Endothelial cell (in vitro differentiated cells): ENCODE results near the gene NOTCH2. TPM values are rescaled to one million over a fixed set of nuclear protein-coding genes. Genes with fewer than 3 reads are reported as not detected.
A peak's percentile ranks its signal among the peaks of the same experiment; 100 is the strongest.
"Not testable (repeated sequence)": the region's sequence is repeated elsewhere in the genome, so short reads cannot be mapped to it uniquely, and the experiment has no call there.

Experiments
- DNase-seq: peaks from one replicate; pipeline ENCODE4 v3.0.0; 2021; ENCODE audit warnings: low spot score
- H3K27ac Mint-ChIP-seq: one replicate; pipeline ENCODE4 v1.8.0; 2021; ENCODE audit warnings: mixed read lengths, inconsistent platforms; ENCODE audit not compliant: unreplicated experiment
- H3K27me3 Mint-ChIP-seq: one replicate; pipeline ENCODE4 v1.8.0; 2021; ENCODE audit warnings: mild to moderate bottlenecking, moderate library complexity, mixed read lengths, inconsistent platforms; ENCODE audit not compliant: unreplicated experiment
- H3K36me3 Mint-ChIP-seq: one replicate; pipeline ENCODE4 v1.8.0; 2021; ENCODE audit warnings: mild to moderate bottlenecking, low read depth, mixed read lengths, inconsistent platforms; ENCODE audit not compliant: unreplicated experiment
- H3K4me1 Mint-ChIP-seq: one replicate; pipeline ENCODE4 v1.8.0; 2021; ENCODE audit warnings: mild to moderate bottlenecking, mixed read lengths, inconsistent platforms; ENCODE audit not compliant: unreplicated experiment
- H3K4me3 Mint-ChIP-seq: one replicate; pipeline ENCODE4 v1.8.0; 2021; ENCODE audit warnings: mild to moderate bottlenecking, mixed read lengths, inconsistent platforms; ENCODE audit not compliant: unreplicated experiment
- H3K9me3 Mint-ChIP-seq: one replicate; pipeline ENCODE4 v1.8.0; 2021; ENCODE audit warnings: mixed read lengths, inconsistent platforms; ENCODE audit not compliant: unreplicated experiment
- long read RNA-seq: library from polyadenylated mRNA; unstranded; transcript quantifications from one replicate; pipeline ENCODE4 v2.0.0, GENCODE V29; 2020; ENCODE audit not compliant: unreplicated experiment
- total RNA-seq: library from RNA; stranded (reverse); fragmentation: NEBNext Ultra II Directional; extraction: Animal tissue kit (Norgen Biotek cat#: 25700); gene quantifications from one replicate; pipeline ENCODE4 v1.2.1, GENCODE V29; 2021; ENCODE audit not compliant: unreplicated experiment

Gene NOTCH2
- total RNA-seq: 29.7 TPM
- long read RNA-seq, partial matches to known transcripts: 1 of 1 reads
- long read RNA-seq, other reads (novel, unspliced or antisense): 0 of 1 reads

GRCh38 chr1:120069067-120069919, at the start of gene NOTCH2:
NOTCH2 (minus strand) TSS chr1:120069662; CDS start chr1:120069406, 256 bp downstream.
- not testable (repeated sequence) for H3K4me3 Mint-ChIP-seq, H3K27me3 Mint-ChIP-seq, H3K4me1 Mint-ChIP-seq, H3K9me3 Mint-ChIP-seq, H3K36me3 Mint-ChIP-seq, H3K27ac Mint-ChIP-seq
- DNase-seq: peak; percentile 35

DNA sequence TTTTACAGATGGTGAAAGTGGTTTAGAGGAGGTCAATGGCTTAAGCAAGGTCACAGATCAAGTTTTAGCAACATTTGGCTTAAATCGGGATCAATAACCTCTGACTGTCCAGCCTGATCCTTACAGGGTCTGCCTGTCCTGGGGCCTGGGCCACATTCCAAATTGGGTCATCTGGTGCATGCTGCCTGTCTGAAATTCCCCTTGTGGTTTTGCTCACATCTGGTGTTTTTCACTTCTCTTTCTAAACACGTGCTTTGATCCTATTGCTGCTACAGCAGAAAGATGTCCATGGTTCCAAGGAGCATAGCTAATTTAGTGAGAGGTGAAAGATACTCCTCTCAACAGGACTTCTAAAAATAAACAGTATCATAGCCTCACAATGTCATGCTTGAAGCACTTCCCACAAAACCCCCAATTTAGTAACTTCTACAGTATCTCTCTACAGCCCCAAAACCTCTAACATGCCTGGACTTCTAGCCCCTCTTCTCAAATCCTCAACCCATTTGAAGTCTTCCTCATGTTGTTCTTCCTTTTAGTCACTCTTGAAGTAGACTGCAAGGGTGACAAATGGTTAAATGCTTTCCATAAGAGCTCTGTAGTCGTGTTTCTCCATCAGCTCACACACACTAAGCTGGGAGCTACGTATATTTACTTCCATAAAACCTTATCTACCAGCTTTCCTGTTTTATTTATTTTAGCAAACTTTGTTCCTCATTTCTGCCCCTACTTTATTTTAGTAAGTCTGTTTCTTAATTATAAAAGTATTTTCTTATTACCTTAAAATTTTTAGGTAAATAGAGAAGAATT, 48.1 kb upstream of the NOTCH2 start:
- not testable (repeated sequence) for H3K27ac Mint-ChIP-seq, H3K9me3 Mint-ChIP-seq, H3K27me3 Mint-ChIP-seq, H3K4me1 Mint-ChIP-seq, H3K4me3 Mint-ChIP-seq, DNase-seq, H3K36me3 Mint-ChIP-seq

DNA sequence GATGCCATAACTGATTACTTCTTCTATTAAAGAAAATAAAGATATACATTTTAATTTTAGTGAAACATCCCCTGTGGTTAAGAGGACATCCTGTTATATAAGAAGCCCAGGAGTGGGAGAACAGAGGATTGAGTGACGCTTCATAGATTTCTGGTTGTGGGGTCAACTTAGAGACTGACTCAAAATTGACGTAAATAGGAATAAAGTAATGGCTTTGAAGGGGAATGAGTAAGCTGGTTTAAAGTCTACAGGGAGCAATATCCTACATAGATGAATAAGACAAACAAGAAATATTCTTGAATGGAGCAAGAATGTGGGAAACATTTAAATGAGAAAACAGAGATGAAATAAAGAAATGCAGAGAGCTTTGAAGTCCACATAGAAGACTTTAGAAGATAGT, 46.6 kb upstream of the NOTCH2 start:
- not testable (repeated sequence) for H3K36me3 Mint-ChIP-seq, H3K4me1 Mint-ChIP-seq, H3K4me3 Mint-ChIP-seq, H3K27ac Mint-ChIP-seq, DNase-seq, H3K27me3 Mint-ChIP-seq, H3K9me3 Mint-ChIP-seq

GRCh38 chr1:120113134-120113533, 43.7 kb upstream of the NOTCH2 start:
- not testable (repeated sequence) for DNase-seq, H3K4me3 Mint-ChIP-seq, H3K4me1 Mint-ChIP-seq, H3K27me3 Mint-ChIP-seq, H3K36me3 Mint-ChIP-seq, H3K9me3 Mint-ChIP-seq, H3K27ac Mint-ChIP-seq

GRCh38 chr1:120112212-120112611, 42.8 kb upstream of the NOTCH2 start:
- not testable (repeated sequence) for DNase-seq, H3K4me3 Mint-ChIP-seq, H3K27me3 Mint-ChIP-seq, H3K27ac Mint-ChIP-seq, H3K36me3 Mint-ChIP-seq, H3K4me1 Mint-ChIP-seq, H3K9me3 Mint-ChIP-seq

- H3K36me3 Mint-ChIP-seq, H3K27me3 Mint-ChIP-seq, H3K4me3 Mint-ChIP-seq, DNase-seq, H3K9me3 Mint-ChIP-seq, H3K4me1 Mint-ChIP-seq, H3K27ac Mint-ChIP-seq: not testable (repeated sequence)
These were observed 42.3 kb upstream of the NOTCH2 start for GRCh38 chr1:120111771-120112170.

DNA sequence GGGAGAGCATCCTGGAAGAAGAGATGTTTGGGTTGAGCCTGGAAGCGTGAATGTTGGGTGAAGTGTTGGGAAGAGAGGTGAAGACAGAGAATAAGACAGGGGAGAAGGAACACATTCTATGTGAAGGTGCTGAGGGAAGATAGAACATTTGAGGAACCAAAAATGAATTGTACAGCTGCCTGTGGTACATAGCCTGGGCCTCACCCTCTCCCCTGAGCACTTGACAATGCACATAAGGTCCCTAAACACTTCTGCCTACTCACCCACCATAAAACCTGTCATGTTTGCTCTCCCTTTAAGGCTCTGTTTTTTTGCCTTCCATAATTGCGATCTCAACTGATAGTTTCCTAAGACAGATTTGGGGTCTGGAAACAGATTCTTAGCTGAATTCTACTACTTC, 41.5 kb upstream of the NOTCH2 start:
- H3K4me1 Mint-ChIP-seq, H3K27ac Mint-ChIP-seq, H3K36me3 Mint-ChIP-seq, DNase-seq, H3K9me3 Mint-ChIP-seq, H3K4me3 Mint-ChIP-seq, H3K27me3 Mint-ChIP-seq: not testable (repeated sequence)

DNA sequence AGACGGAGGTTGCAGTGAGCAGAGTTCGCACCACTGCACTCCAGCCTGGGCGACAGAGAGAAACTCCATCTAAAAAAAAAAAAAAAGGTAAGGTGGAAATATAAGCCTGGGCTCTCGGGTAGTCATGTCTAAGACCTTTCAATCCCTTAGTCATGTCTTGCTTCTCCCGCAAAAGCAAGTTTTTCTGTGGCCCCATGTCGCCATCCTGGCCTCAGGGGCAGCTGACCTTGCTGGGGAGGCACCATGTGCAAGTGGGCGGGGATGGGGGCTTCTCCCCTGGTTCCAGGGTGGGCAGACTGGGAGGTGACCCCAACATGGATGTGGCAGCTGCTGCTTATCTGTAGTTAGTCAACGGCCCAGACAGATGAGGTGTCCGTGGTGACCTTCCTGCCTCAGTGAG, 40.2 kb upstream of the NOTCH2 start:
- H3K27me3 Mint-ChIP-seq, DNase-seq, H3K36me3 Mint-ChIP-seq, H3K27ac Mint-ChIP-seq, H3K4me3 Mint-ChIP-seq, H3K9me3 Mint-ChIP-seq, H3K4me1 Mint-ChIP-seq: not testable (repeated sequence)

DNA sequence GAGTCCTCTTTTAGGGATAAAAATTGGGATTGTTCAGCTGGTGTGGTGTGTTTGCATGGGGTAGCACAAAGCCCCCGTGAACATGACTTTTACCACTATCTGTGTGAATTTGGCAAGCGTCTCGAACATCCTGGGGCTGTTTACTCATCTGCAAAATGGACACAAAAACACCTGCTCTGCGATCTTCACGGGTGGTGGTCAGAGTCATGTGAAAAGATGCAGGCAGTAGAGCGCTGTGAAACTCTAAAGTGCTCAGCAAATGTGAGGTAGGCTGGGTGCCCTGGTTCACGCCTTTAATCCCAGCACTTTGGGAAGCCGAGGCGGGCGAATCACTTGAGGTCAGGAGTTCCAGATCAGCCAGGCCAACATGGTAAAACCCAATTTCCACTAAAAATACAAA, 39.7 kb upstream of the NOTCH2 start:
- H3K4me3 Mint-ChIP-seq, H3K27ac Mint-ChIP-seq: not testable (repeated sequence)

GRCh38 chr1:120105288-120105687, 35.8 kb upstream of the NOTCH2 start:
- H3K27ac Mint-ChIP-seq, DNase-seq, H3K4me3 Mint-ChIP-seq, H3K9me3 Mint-ChIP-seq, H3K27me3 Mint-ChIP-seq, H3K36me3 Mint-ChIP-seq, H3K4me1 Mint-ChIP-seq: not testable (repeated sequence)

More for the DNA sequence above, 39.7 kb upstream of the NOTCH2 start:
- H3K4me1 Mint-ChIP-seq, H3K27me3 Mint-ChIP-seq, DNase-seq, H3K9me3 Mint-ChIP-seq, H3K36me3 Mint-ChIP-seq: not testable (repeated sequence)

- H3K4me3 Mint-ChIP-seq, H3K27ac Mint-ChIP-seq, H3K9me3 Mint-ChIP-seq, H3K4me1 Mint-ChIP-seq, DNase-seq, H3K27me3 Mint-ChIP-seq, H3K36me3 Mint-ChIP-seq: not testable (repeated sequence)
These were observed 34.3 kb upstream of the NOTCH2 start for GRCh38 chr1:120103768-120104167.

GRCh38 chr1:120101593-120101992, 32.1 kb upstream of the NOTCH2 start:
- not testable (repeated sequence) for H3K27me3 Mint-ChIP-seq, H3K36me3 Mint-ChIP-seq, H3K9me3 Mint-ChIP-seq, DNase-seq, H3K27ac Mint-ChIP-seq, H3K4me3 Mint-ChIP-seq, H3K4me1 Mint-ChIP-seq
